ENCODE results near the gene IFNA5.

IFNA5 gene

DNA sequence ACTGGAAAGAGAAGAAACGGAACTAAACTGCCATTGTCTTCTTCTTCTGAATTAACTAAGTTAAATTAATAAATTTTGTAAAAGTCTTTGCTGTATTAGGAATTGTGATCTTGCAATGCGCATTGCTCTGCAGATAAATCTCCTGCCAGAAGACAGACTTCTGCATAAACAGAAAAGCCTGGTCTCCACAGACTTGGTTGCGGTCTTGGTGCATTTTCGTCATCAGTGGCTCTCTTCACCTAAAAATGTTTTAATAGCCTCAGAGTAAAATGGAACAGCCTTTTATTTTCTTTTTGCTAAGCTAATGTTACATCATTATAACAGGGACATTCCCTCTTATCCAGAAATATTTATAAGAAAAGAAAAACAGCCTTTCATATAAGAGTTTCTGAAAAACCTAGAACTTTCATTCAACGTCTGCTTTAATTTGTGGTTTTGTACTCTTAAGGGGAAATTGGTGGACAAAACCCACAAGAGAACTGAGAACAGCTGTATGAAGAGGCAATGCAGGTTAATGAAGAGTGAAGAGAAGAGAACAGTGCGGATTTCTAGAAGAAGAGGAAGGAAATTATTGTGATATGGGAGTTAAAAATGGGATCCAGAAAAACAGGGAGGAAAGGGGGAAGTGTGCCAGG, 10.1 kb downstream of the IFNA5 start:
- TF ChIP-seq, protein P1, sequence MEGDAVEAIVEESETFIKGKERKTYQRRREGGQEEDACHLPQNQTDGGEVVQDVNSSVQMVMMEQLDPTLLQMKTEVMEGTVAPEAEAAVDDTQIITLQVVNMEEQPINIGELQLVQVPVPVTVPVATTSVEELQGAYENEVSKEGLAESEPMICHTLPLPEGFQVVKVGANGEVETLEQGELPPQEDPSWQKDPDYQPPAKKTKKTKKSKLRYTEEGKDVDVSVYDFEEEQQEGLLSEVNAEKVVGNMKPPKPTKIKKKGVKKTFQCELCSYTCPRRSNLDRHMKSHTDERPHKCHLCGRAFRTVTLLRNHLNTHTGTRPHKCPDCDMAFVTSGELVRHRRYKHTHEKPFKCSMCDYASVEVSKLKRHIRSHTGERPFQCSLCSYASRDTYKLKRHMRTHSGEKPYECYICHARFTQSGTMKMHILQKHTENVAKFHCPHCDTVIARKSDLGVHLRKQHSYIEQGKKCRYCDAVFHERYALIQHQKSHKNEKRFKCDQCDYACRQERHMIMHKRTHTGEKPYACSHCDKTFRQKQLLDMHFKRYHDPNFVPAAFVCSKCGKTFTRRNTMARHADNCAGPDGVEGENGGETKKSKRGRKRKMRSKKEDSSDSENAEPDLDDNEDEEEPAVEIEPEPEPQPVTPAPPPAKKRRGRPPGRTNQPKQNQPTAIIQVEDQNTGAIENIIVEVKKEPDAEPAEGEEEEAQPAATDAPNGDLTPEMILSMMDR (IDR thresholded peaks at IDR 0.05; ENCODE audit: insufficient read depth, low read depth, low read length, missing control alignments) = no peak
- H3K4me3 ChIP-seq (ENCODE audit: low read length) = no peak overlapping the region
- no peak for DNase-seq (ENCODE audit: low read depth)

DNA sequence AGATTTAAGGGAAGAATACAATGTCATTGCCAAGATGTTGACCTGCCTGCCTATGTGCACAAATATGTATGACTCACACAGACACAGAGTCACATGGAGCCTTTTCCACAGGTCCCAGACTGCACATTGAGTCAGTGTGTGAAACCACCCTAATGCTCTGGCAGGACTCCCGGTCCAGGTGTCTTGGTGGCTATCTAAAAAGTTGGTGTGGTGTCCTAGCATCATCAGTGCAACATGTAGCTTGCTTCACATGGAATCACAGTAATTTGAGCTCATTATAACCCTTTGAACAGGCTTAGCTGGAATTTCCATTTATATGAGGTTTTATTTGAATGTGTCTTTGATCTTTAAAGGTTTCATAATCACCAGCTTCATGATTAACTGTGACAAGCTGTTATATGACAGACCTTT, 10.7 kb downstream of the IFNA5 start:
- DNase-seq (ENCODE audit: low read depth) = peak; percentile 91
- TF ChIP-seq, protein P1 (IDR thresholded peaks at IDR 0.05; ENCODE audit: insufficient read depth, low read depth, low read length, missing control alignments) = no peak
- H3K4me3 ChIP-seq (ENCODE audit: low read length) = no peak overlapping the region

DNA sequence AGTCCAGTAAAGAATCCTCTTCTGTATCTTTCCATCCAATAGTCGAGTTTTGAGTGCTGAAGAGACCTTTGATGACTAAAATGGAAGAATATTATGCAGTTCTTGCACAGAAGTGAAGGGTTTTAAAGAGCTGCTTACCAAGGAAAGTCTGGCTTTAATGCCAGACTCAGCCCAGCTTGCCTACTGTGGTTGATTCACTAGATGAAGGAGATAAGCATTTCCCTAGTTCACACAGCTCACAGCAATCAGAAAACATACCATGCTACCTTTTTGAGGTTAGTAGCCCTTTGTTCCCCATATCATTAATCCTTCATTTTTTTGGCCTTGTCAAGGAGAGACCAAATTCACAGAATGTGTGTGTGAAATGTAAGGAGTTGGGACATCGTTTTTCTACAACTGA, 15.3 kb downstream of the IFNA5 start:
- no peak overlapping the region for H3K4me3 ChIP-seq (ENCODE audit: low read length)
- no peak for DNase-seq (ENCODE audit: low read depth)
- TF ChIP-seq, protein P1 (IDR thresholded peaks at IDR 0.05; ENCODE audit: insufficient read depth, low read depth, low read length, missing control alignments) = no peak

DNA sequence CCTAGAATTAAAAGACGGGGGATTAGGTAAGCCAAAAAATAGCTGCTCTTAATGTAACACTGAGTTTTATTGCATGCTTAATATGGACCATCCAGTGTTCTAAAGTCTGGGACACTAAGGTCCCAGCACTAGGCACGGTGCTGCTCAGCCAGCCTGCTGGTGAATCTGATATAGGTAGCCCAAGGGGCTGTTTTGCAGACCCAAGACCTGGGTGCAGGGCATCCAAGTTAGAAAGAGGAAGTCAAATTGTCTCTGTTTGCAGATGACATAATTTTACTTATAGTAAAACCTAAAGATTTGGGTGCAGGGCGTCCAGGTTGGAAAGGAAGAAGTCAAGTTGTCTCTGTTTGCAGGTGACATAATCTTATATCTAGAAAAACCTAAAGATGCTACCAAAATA, 17.8 kb downstream of the IFNA5 start:
- no peak overlapping the region for H3K4me3 ChIP-seq (ENCODE audit: low read length)
- no peak for DNase-seq (ENCODE audit: low read depth)
- TF ChIP-seq, protein P1 (IDR thresholded peaks at IDR 0.05; ENCODE audit: insufficient read depth, low read depth, low read length, missing control alignments) = no peak

DNA sequence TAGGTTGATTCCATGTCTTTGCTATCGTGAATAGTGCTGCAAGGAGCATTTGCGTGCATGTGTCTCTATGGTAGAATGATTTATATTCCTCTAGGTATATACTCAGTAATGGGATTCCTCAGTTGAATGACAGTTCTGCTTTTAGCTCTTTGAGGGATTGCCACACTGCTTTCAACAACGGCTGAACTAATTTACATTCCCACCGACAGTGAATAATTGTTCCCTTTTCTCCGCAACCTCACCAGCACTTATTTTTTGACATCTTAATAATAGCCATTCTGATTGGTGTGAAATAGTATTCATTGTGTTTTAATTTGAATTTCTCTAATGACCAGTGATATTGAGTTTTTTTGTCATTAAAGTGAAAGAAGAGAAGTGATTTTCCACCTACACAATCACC, 18.5 kb downstream of the IFNA5 start:
- DNase-seq (ENCODE audit: low read depth) = no peak
- TF ChIP-seq, protein P1 (IDR thresholded peaks at IDR 0.05; ENCODE audit: insufficient read depth, low read depth, low read length, missing control alignments) = no peak
- H3K4me3 ChIP-seq (ENCODE audit: low read length) = no peak overlapping the region

DNA sequence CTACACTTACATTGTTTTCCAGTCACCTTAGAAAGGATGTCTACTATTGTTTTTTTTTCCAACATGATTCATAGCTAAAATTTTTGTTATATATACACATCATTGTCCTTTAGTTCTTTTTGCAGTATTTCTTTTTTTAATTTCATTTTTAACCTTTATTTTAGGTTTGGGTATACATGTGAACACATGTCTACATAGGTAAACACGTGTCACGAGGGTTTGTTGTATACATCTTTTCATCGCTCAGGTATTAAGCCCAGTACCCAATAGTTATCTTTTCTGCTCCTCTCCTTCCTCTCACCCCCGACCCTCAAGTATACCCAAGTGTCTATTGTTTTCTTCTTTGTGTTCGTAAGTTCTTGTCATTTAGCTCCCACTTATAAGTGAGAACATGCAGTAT, 19.0 kb downstream of the IFNA5 start:
- no peak overlapping the region for H3K4me3 ChIP-seq (ENCODE audit: low read length)
- DNase-seq (ENCODE audit: low read depth) = no peak
- TF ChIP-seq, protein P1 (IDR thresholded peaks at IDR 0.05; ENCODE audit: insufficient read depth, low read depth, low read length, missing control alignments) = no peak

DNA sequence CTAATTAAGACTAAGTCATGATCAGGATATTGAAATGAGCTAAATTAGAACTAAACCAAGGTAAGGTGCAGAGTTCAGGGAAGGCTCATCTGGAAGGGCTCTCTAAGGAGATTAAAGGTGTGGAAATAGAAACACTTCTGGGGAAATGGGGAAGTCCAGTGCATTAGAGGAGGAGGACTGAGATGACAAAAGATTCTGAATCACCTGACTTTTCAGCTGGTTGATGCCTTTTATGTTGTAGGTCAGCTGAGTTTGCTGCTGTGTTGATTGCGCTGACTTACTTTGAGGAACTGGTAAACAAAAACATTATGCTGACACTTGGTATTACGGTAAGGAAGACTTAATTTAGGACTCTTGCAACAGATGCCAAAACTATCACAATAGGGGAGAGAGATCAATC, 23.8 kb downstream of the IFNA5 start:
- H3K4me3 ChIP-seq (ENCODE audit: low read length) = no peak overlapping the region
- DNase-seq (ENCODE audit: low read depth) = no peak
- TF ChIP-seq, protein P1 (IDR thresholded peaks at IDR 0.05; ENCODE audit: insufficient read depth, low read depth, low read length, missing control alignments) = no peak
